Breast epithelium (tissue), 3 donors: ENCODE measurements around the gene PDE4D.

Source experiments
- CTCF ChIP-seq, 3 donors: fragments of 450-650 bp; IDR thresholded peaks; one replicate each; pipeline ENCODE4 v1.5.1; 2016 to 2017; ENCODE audit warnings: antibody characterized with exemption in 3 of 3, mild to moderate bottlenecking in 3 of 3, moderate library complexity in 3 of 3
- POLR2A ChIP-seq: fragments of 450-650 bp; IDR thresholded peaks from one replicate; pipeline ENCODE4 v1.6.1; 2016; ENCODE audit warnings: antibody characterized with exemption, mild to moderate bottlenecking, moderate library complexity
- POLR2AphosphoS5 ChIP-seq, 3 donors: sonication (generic); formaldehyde crosslinking; IDR thresholded peaks; one replicate each; pipeline ENCODE4 v1.6.1; 2017; ENCODE audit warnings: antibody characterized with exemption in 3 of 3

DNA sequence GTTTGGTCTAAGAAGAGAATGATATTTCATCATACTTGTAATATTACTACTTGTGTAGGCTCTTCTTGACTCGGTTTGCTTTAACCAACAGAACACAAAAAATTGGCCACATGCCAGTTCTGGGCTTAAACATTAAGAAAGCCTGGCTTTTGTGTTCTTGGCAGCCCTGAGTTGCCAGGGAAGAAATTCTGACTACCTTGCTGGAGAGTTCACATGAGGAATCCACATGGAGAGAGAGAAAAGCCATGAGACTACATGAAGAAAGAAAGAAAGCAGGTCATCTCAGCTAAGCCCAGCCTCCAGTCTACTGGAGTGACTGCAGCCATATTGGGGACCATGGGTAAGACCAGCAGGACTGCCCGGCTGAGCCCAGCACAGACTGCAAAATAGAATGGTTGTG, 785.8 kb downstream of the PDE4D start:
- no peak for TF ChIP-seq CTCF (IDR thresholded peaks at IDR 0.05)
- TF ChIP-seq POLR2A: no peak
- TF ChIP-seq POLR2AphosphoS5 (IDR thresholded peaks at IDR 0.05): no peak
